Fibroblast of mammary gland (primary cell): ENCODE measurements around the gene SLC66A3.
A peak's percentile ranks its signal among the peaks of the same experiment; 100 is the strongest.

Experiments used
- DNase-seq: peaks from one replicate; pipeline ENCODE4 v3.0.0-alpha.2; 2010; ENCODE audit warnings: low read depth
- H3K4me3 ChIP-seq: 2 replicates; pipeline ENCODE4 v1.5.1; 2011; ENCODE audit warnings: low read depth, mild to moderate bottlenecking, low read length, moderate library complexity; ENCODE audit not compliant: control insufficient read depth
- TF ChIP-seq, protein P1 (sequence below): conservative IDR thresholded peaks from 2 replicates; pipeline ENCODE4 v1.5.1; 2011; ENCODE audit warnings: low read depth, low read length, inconsistent platforms; ENCODE audit not compliant: control insufficient read depth, insufficient read depth

The SLC66A3 gene

DNA sequence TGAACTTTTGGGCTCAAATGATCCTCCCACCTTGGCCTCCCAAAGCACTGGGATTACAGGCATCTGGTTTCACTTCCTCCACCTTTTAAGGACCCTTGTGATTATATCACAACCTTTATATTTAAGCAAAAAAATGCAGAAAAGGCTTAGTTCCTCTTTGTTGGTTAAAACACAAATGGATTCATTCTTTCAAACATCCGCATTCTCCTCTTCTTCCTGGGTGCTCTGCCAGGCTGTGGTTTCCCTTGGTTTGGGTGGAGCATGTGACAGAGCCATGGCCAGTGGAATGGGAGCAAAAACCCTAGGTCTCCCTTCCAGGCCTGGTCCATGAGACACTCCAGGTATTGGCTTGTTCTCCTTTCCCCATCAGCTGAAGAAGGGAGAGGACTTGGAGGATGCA is 9.9 kb upstream of the SLC66A3 start:
- H3K4me3 ChIP-seq, result no peak overlapping the region
- no peak for DNase-seq
- TF ChIP-seq, protein P1, sequence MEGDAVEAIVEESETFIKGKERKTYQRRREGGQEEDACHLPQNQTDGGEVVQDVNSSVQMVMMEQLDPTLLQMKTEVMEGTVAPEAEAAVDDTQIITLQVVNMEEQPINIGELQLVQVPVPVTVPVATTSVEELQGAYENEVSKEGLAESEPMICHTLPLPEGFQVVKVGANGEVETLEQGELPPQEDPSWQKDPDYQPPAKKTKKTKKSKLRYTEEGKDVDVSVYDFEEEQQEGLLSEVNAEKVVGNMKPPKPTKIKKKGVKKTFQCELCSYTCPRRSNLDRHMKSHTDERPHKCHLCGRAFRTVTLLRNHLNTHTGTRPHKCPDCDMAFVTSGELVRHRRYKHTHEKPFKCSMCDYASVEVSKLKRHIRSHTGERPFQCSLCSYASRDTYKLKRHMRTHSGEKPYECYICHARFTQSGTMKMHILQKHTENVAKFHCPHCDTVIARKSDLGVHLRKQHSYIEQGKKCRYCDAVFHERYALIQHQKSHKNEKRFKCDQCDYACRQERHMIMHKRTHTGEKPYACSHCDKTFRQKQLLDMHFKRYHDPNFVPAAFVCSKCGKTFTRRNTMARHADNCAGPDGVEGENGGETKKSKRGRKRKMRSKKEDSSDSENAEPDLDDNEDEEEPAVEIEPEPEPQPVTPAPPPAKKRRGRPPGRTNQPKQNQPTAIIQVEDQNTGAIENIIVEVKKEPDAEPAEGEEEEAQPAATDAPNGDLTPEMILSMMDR, result no peak

DNA sequence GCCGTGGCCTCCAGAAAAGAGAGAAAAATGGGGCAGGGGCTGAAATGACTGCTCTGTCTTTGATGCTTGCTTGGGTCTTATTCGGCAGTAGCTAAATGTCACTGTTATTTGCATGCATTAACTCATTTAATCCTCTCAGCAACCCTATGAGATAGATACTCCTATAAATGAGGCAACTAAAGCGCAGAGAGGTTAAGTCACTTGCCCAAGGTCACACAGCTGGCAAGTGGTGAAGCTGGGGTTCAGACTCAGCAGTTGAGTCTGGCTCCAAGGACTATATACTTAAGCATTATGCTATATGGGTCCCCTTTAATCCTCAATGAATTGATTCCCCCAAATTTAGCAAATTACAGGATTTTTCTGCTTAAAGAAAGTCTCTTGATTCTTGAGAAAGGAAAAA is 9.2 kb upstream of the SLC66A3 start:
- DNase-seq, result no peak
- H3K4me3 ChIP-seq, result no peak overlapping the region
- TF ChIP-seq, protein P1, result no peak

DNA sequence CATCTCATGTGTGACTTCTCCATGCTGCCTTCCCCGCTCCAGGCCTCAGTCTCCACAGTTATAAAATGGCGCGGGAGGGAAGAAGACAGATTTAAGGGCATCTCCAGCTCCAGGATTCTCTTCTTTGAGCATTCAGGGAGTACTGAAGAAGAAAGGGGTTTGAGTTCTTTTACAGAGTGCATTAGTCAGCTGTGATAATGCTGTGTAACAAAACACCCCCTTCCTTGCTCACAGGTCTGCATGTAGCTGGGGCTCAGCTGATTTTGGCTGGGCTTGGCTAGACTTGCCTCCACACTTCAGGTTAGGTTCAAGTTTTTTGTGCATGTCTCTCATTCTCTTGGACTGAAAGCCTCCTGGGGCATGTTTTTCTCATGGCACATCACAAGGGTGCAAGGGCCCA is 8.0 kb upstream of the SLC66A3 start:
- H3K4me3 ChIP-seq, result no peak overlapping the region
- DNase-seq, result no peak
- TF ChIP-seq, protein P1, result no peak

DNA sequence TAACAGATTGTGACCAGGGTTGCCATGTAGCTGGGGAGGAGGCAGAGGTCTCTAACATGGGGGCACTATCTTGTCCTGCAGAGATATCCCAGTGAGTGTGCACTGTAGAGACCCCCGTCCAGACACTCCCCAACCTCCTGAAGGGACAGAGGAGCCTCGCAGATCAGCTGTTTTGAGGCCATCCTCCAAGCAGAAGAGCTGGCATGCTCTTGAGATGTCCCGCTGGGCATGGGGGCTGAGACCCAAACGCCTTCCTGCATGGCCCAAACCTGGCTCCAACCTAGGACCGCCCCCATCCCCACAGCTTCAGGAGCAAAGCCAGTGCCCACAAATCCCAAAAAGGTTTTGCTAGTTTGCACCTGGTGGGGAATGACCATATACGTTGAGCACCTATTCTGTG is 2.7 kb upstream of the SLC66A3 start:
- TF ChIP-seq, protein P1, result no peak
- DNase-seq, result no peak
- H3K4me3 ChIP-seq, result no peak overlapping the region

DNA sequence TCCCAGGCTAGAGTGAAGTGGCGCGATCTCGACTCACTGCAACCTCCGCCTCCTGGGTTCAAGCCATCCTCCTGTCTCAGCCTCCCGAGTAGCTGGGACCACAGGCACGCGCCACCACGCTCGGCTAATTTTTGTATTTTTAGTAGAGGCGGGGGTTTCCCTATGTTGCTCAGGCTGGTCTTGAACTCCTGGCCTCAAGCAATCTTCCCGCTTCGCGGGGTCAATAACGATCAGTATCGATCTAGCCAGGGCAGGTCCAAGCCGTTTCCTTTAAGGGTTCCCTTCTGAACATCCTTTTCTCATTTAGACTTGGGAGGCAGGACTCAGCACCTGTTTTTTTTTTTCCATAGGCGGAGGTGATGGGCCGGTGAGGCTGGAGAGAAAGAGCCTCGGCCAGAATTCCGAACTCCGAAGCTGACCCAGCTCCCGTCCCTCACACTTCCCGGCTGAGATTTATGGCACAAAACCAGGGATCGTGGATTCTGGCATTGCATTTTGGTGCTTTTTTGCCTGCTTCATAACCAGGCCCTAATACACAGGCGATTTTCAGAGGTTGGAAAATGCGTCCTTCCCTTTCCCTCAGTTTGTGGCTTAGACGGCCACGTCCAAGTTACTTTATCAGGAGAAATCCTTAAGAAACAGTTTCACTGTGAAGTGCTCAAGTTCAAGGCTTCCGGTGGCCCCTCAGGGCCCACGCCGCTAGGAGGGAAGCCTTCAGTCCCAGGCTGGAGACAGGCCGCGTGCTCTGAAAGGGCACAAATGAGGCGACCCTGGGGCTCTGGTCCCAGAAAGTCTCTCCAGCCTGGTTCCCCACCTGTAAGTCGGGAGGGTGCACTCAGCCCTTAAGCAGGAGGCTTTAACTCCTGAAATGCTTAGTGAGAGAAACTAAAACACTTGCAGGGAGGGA is 998 bp upstream of the SLC66A3 start:
- H3K4me3 ChIP-seq, result peak overlapping the region; percentile 52
- TF ChIP-seq, protein P1, result no peak
- DNase-seq, result no peak

DNA sequence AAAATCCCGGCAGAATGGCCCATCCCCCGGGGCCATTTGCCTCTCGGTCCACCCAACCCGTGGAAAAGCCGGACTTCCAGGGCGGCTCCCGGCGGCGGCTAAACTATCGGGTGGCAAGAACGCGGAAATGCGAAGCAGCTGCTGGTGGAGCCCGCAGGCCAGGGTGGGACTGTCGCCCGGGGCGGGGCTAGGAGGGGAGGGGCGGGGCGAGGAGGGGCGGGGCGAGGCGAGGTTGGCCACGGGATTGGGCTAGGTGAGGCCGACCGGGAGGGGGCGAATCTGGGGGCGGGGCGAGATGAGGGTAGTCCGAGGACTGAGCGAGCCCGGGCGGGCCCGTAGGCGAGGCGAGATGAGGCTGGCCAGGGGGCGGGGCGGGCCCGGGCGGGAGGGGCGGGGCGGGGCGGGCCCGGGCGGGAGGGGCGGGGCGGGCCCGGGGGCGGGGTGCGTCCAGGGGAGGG is 315 bp upstream of the SLC66A3 start:
- TF ChIP-seq, protein P1, result no peak
- H3K4me3 ChIP-seq, result peak overlapping the region; percentile 52
- DNase-seq, result peak; percentile 92
